Measurements from ENCODE around the gene NXN. TPM values are rescaled to one million over a fixed set of nuclear protein-coding genes. Genes with fewer than 3 reads are reported as not detected.

NXN gene
- total and polyA plus RNA-seq, 2 donors (not counting 1 experiment from before 2014, with no cell fraction given): 0.04 to 0.17 TPM

DNA sequence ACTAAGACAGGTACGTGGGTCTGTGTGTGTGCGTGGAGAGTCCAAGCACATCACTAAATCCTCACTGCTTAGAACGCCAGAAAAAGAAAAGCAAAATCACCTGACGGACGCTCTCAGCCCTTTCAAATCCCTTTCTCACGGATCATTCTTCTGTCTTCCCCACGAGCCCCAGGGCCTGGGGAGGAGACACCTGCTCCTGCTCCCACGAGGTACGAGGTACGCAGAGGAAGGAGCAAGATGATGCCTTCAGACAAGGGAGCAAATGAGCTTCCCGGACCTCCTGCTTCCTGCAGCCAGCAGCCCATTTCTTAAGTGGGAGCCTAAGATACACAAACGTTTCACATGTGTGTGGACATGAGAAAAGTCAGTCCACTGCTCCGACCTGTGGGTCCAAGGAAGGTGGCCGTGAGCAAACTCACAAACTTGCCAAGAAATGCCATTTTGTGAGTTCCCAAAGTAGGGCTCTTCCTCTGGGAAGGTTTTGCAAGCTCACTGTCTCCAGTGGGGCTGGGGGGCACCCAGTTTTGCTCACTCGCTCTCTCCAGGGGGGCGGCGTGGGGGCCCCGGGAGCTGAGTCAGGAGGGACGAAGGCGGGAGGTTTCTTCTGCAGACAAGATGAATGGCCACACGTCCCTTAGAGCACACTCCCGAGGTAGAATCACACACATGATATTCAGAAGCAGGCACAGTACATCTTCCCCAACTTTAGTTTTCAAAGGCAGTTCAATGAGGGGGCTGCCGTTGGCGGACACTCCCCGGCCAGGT lies 129.3 kb downstream of the NXN start:
- Histone ChIP-seq H3K36me3 (replicated peaks in 1 of 2; ENCODE audit: control extremely low read depth in 1 of 2, control insufficient read depth in 1 of 2, extremely low read depth in 1 of 2, insufficient read depth in 2 of 2, low read length in 1 of 2) (no peaks in the 10 kb centered on the region), H3K27ac (ENCODE audit: low read length in 2 of 2) (no peak overlapping the region), H3K9me3 (ENCODE audit: control extremely low read depth in 1 of 3, control insufficient read depth in 2 of 3, insufficient read depth in 1 of 3, low read length in 2 of 3) (no peaks in the 10 kb centered on the region), H2AFZ (ENCODE audit: insufficient read depth, low read depth, low read length, poor library complexity, severe bottlenecking) (no peak overlapping the region), H4K20me1 (ENCODE audit: control insufficient read depth, insufficient read depth, low read length, poor library complexity, severe bottlenecking) (no peaks in the 10 kb centered on the region), H3K27me3 (replicated peaks in 1 of 4; ENCODE audit: control extremely low read depth in 1 of 4, control insufficient read depth in 3 of 4, insufficient read depth in 4 of 4, low read length in 3 of 4) (peaks cover 0 to 23% (median 4%) of the 10 kb centered on the region in 4 experiments), H3K4me1 (ENCODE audit: control insufficient read depth in 2 of 2, insufficient read depth in 2 of 2, low read length in 2 of 2) (no peaks in the 10 kb centered on the region), H3K79me2 (ENCODE audit: control insufficient read depth, insufficient read depth, low read length) (no peaks in the 10 kb centered on the region), H3K4me2 (replicated peaks; ENCODE audit: low read depth, low read length, poor library complexity, severe bottlenecking) (no peak overlapping the region), H3K4me3 (ENCODE audit: control extremely low read depth in 1 of 5, extremely low read depth in 1 of 5, insufficient read depth in 1 of 5, low read depth in 2 of 5, low read length in 4 of 5) (no peak overlapping the region), H3K9ac (ENCODE audit: low read length) (no peak overlapping the region)
- Mint-ChIP-seq H3K27me3 (peaks cover 49% of the 10 kb centered on the region), H3K4me3 (no peak overlapping the region), H3K27ac (no peak overlapping the region), H3K4me1 (peaks cover 4% of the 10 kb centered on the region), H3K9me3 (ENCODE audit: insufficient read depth) (no peaks in the 10 kb centered on the region)
- no peak for ATAC-seq (ENCODE audit: low read depth)
- 83% methylated on average over 18 of the region's 25 CpGs for WGBS (ENCODE audit: insufficient coverage)
- intact Hi-C loops (cut with micrococcal nuclease): no loop called here
- ChIA-PET CTCF (no interaction called here), POLR2A (no interaction called here)
- DNase-seq: no peak
- TF ChIP-seq, protein P1, sequence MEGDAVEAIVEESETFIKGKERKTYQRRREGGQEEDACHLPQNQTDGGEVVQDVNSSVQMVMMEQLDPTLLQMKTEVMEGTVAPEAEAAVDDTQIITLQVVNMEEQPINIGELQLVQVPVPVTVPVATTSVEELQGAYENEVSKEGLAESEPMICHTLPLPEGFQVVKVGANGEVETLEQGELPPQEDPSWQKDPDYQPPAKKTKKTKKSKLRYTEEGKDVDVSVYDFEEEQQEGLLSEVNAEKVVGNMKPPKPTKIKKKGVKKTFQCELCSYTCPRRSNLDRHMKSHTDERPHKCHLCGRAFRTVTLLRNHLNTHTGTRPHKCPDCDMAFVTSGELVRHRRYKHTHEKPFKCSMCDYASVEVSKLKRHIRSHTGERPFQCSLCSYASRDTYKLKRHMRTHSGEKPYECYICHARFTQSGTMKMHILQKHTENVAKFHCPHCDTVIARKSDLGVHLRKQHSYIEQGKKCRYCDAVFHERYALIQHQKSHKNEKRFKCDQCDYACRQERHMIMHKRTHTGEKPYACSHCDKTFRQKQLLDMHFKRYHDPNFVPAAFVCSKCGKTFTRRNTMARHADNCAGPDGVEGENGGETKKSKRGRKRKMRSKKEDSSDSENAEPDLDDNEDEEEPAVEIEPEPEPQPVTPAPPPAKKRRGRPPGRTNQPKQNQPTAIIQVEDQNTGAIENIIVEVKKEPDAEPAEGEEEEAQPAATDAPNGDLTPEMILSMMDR (IDR thresholded peaks at IDR 0.05): no peak
- no peak for TF ChIP-seq EZH2 (IDR thresholded peaks at IDR 0.05; ENCODE audit: borderline replicate concordance, insufficient read depth, low read depth, low read length, poor library complexity, severe bottlenecking)

GRCh38 chr17:848402-848801 lies 131.2 kb downstream of the NXN start:
- no peaks in the 10 kb centered on the region for H3K4me1 ChIP-seq (ENCODE audit: control insufficient read depth in 2 of 2, insufficient read depth in 2 of 2, low read length in 2 of 2)
- intact Hi-C loops (cut with micrococcal nuclease): no loop called here
- CTCF ChIA-PET: no interaction called here
- H3K9me3 Mint-ChIP-seq (ENCODE audit: insufficient read depth): no peaks in the 10 kb centered on the region
- H3K27me3 Mint-ChIP-seq: peaks cover 53% of the 10 kb centered on the region
- H3K9me3 ChIP-seq (ENCODE audit: control extremely low read depth in 1 of 3, control insufficient read depth in 2 of 3, insufficient read depth in 1 of 3, low read length in 2 of 3): no peaks in the 10 kb centered on the region
- H3K79me2 ChIP-seq (ENCODE audit: control insufficient read depth, insufficient read depth, low read length): no peaks in the 10 kb centered on the region
- no peaks in the 10 kb centered on the region for H4K20me1 ChIP-seq (ENCODE audit: control insufficient read depth, insufficient read depth, low read length, poor library complexity, severe bottlenecking)
- ATAC-seq (ENCODE audit: low read depth) (no peak), DNase-seq (no peak)
- 90% methylated on average over 11 of the region's 11 CpGs for WGBS (ENCODE audit: insufficient coverage)
- H3K9ac ChIP-seq (ENCODE audit: low read length): no peak overlapping the region
- no peak overlapping the region for H3K27ac Mint-ChIP-seq
- no peak overlapping the region for H3K4me3 Mint-ChIP-seq
- no peak overlapping the region for H3K4me3 ChIP-seq (ENCODE audit: control extremely low read depth in 1 of 5, extremely low read depth in 1 of 5, insufficient read depth in 1 of 5, low read depth in 2 of 5, low read length in 4 of 5)
- TF ChIP-seq, protein P1 (IDR thresholded peaks at IDR 0.05): no peak
- no peak for TF ChIP-seq EZH2 (IDR thresholded peaks at IDR 0.05; ENCODE audit: borderline replicate concordance, insufficient read depth, low read depth, low read length, poor library complexity, severe bottlenecking)
- peaks cover 0 to 26% (median 6%) of the 10 kb centered on the region in 4 experiments for H3K27me3 ChIP-seq (replicated peaks in 1 of 4; ENCODE audit: control extremely low read depth in 1 of 4, control insufficient read depth in 3 of 4, insufficient read depth in 4 of 4, low read length in 3 of 4)
- peaks cover 4% of the 10 kb centered on the region for H3K4me1 Mint-ChIP-seq
- POLR2A ChIA-PET: no interaction called here
- H3K4me2 ChIP-seq (replicated peaks; ENCODE audit: low read depth, low read length, poor library complexity, severe bottlenecking): no peak overlapping the region
- H3K36me3 ChIP-seq (replicated peaks in 1 of 2; ENCODE audit: control extremely low read depth in 1 of 2, control insufficient read depth in 1 of 2, extremely low read depth in 1 of 2, insufficient read depth in 2 of 2, low read length in 1 of 2): no peaks in the 10 kb centered on the region
- H3K27ac ChIP-seq (ENCODE audit: low read length in 2 of 2): no peak overlapping the region
- no peak overlapping the region for H2AFZ ChIP-seq (ENCODE audit: insufficient read depth, low read depth, low read length, poor library complexity, severe bottlenecking)

Measured in B cell (primary cell).